GM12801 (cell line): ENCODE data around the gene ORAI3.

Source experiments
- CTCF ChIP-seq: IDR thresholded peaks from one replicate; pipeline ENCODE4 v1.5.1; 2011; ENCODE audit warnings: control low read depth; ENCODE audit not compliant: insufficient read length; ENCODE audit errors: extremely low read depth

The ORAI3 gene

GRCh38 chr16:30920891-30921290 is 28.0 kb upstream of the ORAI3 start:
- no peak for TF ChIP-seq CTCF

GRCh38 chr16:30921459-30921747 is 27.5 kb upstream of the ORAI3 start:
- TF ChIP-seq CTCF = no peak

GRCh38 chr16:30921748-30922419 is 27.0 kb upstream of the ORAI3 start:
- TF ChIP-seq CTCF = peak; percentile 20

- TF ChIP-seq CTCF = no peak
These were observed 26.4 kb upstream of the ORAI3 start for GRCh38 chr16:30922420-30922959.

- TF ChIP-seq CTCF = no peak
These were observed 25.8 kb upstream of the ORAI3 start for GRCh38 chr16:30922960-30923535.

- no peak for TF ChIP-seq CTCF
These were observed 25.3 kb upstream of the ORAI3 start, which contains the start of gene FBXL19 for GRCh38 chr16:30923554-30924075. TSS of gene FBXL19 (plus strand) at chr16:30923572. CDS start at chr16:30925755, 2,183 bp downstream.

- TF ChIP-seq CTCF = no peak
These were observed 24.6 kb upstream of the ORAI3 start for GRCh38 chr16:30924076-30924912.
